ENCODE data around the gene TSPAN5.

TSPAN5 gene

DNA sequence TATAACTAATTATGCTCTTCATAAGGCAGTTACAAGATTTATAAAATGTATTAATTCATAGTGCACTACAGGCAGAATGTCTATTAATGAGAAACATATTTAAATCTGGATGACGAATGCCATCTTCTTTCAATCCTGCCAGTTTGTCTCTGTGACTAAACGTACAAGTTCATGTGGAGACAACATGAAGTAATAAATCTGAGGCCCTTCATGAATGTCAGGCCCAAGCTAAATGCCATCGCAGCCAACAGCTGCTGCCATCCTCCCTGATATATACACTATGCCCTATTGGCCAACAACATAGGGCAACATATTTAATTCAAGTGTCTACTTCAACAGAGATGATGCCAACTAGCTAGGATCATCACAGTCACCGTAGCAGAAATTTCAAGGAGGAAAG lies 43.7 kb downstream of the TSPAN5 start:
- DNase-seq = no peak

- no peak for DNase-seq
Measured at GRCh38 chr4:98614094-98614493, 44.3 kb downstream of the TSPAN5 start.

- DNase-seq = no peak
Measured at GRCh38 chr4:98613453-98614075, 44.8 kb downstream of the TSPAN5 start.

DNA sequence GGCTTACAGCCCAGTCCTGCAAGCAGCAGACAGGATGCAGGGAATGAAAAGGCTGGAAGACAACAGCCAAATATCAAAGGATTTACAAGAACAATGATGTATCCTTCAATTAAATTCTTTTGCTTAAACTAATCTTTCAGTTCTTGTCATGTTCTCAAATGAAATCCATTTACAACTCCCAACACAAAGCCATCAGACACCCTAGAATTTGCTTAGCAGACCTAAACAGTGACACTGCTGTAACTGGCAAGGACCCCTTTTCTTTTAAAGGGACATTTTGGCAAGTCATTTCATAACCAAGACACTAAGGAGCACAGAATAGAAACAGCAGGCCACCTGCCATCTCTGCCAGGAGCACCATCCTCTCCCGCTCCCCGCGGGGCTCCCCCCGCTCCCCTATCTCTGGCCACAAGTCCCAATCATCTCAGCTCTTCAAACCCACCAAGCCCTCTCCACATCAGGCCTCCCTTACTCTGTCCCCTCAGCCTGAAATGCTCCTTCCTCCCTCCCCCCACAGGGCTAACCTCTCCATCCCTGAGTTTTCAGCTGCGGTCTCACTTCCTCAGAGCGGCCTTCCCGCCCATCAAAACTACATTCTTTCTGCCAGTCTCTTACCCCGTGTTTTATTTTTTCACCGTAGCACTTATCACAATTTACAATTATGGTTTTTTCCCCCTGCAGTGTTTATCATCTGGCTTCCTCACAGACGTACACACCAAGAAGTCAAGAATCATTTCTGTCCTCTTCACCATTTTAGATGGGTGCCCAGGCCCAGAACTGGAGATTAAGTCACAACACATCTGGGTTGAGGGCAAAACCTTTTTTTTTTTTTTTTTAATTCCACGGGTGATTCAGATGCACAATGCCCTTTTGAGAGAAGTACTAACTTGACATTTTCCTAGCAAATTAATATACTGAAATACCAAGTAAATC lies 45.8 kb downstream of the TSPAN5 start:
- no peak for DNase-seq

- DNase-seq = no peak
Measured at GRCh38 chr4:98611677-98612317, 46.6 kb downstream of the TSPAN5 start.

- no peak for DNase-seq
Measured at GRCh38 chr4:98610926-98611676, 47.3 kb downstream of the TSPAN5 start.

DNA sequence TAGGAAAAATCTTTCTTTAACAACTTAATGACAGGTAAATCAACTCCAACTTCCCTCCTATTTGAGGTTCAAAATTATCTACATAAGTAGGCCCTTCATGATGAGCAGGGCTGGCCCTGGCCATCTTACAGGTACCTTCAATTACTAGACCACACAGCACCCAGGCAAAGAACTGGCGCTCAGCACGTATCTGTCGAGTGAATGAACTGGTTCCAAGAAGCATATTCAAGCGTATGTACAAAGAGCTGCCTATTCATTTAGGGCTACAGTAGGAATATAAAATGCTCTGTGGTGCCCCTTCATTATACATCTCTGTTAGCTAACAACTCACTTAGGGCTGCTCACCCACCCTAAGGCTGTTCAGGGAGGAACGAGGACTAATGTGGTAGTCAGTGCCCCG lies 48.0 kb downstream of the TSPAN5 start:
- no peak for DNase-seq

DNA sequence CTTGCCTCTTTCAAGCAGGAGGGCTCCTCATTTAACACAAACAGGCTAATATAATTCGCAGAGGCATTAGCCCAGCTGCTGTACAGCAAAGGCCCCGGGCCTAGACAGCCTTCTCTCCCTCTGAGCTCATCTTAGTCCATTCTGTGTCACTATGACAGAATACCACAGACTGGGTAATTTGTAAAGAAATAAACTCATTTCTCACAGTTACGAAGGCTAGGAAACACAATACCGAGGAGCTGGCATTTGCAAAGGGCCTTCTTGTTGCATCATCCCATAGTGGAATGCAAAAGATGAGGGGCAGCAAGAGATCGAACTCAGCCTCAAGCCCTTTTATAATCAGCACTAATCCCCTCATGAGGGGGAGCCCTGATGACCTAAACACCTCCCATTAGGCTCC lies 48.5 kb downstream of the TSPAN5 start:
- DNase-seq = peak; percentile 33

GRCh38 chr4:98608356-98608755 lies 50.1 kb downstream of the TSPAN5 start:
- no peak for DNase-seq

DNA sequence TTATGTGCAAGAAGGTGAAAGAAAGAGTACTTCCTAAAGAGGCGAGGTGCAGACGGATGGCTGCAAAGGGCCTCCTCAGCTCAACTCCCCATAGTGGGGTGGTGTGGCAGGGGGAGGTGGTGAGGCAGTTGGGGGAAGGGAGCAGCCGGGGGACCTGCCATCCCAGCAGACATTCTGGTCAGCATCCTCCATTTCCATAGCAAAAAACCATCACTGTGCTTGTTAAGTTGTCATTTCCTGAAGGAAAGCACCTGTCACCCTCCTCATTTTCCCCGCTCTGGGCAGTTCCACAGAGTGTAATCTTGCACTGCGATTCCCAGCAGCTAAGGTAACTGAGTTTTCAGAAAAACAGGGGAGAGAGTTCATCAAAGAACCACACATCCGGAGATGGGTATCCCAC lies 51.5 kb downstream of the TSPAN5 start:
- DNase-seq = no peak

DNA sequence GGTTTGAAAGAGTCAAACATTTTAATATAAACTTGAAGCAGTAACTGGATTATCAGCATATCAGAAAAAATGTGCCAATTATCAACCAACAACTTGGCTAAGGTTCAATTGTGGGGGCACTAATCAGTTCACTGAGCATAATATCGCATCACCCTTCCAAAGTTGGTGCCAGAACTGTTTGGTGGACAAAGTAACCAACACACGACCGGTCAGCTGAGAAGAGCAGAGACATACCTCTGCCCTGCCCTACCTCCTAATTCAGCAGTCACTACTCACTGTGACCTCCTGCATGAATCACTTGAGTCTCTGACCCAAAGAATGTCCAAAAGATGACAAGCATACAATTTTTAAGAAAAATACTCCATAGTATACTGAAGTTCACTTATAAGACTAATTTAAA lies 53.2 kb downstream of the TSPAN5 start:
- DNase-seq = no peak

GRCh38 chr4:98604723-98605122 lies 53.7 kb downstream of the TSPAN5 start:
- DNase-seq = no peak

DNA sequence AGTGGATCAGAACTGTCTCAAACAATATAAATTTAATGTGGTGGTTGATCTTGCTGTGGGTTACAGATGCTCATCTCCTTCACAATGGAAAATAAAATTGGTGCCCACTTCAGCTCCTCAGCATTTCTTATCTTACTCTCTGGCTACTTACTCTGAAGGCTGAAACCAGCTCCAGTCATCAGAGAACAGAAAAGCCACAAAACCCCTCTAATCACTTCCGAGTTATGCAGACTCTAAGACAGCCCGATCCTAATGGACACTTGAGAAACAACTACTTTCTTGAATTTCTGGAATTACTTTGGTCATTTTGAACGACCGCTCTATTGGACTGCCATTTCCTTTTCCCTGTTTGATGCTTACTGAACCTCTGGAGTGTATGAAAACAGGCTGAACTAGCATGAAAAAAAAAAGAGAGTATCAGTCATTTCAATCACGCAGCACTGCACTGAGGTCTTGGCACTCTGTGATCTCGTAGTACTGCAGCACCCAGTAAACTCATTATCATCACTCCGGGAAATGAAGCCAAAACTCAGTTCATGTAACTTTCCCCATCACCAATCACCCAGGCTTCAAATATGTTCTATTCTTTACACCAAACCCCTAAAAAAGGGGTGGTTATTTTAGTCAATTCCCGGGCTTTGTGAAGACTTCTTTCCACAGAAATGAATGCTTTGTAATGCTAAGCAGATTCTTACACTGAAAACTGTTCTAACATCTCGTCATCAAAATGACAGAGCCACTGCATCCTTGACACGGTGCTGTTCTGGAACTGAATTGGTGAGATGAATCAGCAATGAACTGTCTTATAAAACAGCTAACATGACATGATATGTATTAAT lies 54.5 kb downstream of the TSPAN5 start:
- DNase-seq = no peak

- DNase-seq = no peak
Measured at GRCh38 chr4:98602270-98602669, 56.1 kb downstream of the TSPAN5 start.

DNA sequence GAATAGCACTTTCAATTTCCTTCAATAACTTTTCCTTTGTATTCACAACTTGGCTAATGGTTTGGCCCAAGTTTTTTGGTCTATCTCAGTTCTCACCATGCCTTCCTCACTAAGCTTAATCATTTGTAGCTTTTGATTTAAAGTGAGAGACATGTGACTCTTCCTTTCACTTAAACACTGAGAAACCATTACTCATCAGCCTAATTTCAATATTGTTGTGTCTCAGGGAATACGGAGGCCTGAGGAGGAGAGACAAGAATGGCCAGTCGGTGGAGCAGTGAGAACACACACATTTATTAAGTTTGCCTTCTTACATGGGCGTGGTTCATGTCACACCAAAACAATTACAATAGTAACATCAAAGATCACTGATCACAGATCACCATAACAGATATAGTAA lies 56.7 kb downstream of the TSPAN5 start:
- DNase-seq = no peak

DNA sequence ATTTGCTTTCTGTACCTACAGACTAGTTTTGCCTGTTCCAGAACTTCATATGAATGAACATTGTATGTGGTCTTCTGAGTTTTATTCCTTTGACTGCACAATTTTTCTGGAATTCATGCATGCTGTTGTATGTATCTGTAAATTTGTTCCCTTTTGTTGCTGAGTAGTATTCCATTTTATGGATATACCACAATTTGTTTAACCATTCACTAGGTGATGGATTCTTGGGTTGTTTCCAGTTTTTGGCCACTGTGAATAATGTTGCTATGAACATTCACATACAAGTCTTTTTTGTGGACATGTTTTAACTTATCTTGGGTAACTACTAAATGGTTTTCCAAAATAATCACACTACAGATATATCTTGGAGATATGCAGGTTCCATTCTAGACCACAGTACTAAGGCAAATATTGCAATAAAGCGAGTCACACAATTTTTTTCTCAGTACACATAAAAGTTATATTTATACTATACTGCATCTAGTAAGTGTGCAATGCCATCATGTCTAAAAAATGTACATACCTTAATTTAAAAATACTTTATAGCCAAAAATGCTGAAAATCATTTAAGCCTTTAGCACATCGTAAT lies 58.7 kb downstream of the TSPAN5 start:
- DNase-seq = no peak

DNA sequence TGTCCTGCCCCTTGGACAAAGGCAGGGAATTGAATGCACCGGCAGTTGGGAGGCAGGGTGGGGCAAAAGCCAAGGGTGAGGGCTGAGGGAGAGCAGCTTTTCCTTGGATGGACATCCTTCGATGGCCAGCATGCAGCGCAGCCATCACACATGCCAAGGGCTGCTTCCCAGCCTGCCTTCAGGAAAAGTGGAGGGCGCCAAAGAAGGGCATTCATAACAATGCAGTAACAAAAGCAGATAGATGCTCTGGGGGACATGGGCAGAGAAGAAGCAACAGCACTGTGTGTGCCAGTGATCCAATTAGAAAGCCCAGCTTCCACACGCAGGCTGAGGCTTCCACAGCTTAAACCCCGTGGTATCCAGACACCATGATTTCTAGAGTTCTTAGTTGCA lies 71.5 kb downstream of the TSPAN5 start:
- DNase-seq = peak; percentile 83

GRCh38 chr4:98586291-98586961 lies 72.0 kb downstream of the TSPAN5 start:
- no peak for DNase-seq

DNA sequence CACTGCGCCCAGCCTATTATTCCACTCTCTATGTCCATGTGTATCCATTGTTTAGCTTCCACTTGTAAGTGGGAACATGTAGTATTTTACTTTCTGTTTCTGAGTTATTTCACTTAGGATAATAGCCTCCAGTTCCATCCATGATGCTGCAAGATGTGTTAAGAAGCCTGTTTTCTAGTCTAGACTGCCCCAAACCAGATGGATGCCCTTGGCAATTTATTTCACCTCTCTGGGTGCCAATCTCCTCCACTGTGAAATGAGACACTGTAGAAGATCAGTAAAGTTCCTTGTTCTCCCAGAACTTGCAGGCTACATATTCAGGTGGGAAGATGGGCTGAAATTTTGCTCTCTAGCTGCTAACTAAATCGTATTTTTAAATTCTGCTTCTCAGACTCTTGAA lies 72.8 kb downstream of the TSPAN5 start:
- no peak for DNase-seq

GRCh38 chr4:98584265-98584664 lies 74.1 kb downstream of the TSPAN5 start:
- no peak for DNase-seq

DNA sequence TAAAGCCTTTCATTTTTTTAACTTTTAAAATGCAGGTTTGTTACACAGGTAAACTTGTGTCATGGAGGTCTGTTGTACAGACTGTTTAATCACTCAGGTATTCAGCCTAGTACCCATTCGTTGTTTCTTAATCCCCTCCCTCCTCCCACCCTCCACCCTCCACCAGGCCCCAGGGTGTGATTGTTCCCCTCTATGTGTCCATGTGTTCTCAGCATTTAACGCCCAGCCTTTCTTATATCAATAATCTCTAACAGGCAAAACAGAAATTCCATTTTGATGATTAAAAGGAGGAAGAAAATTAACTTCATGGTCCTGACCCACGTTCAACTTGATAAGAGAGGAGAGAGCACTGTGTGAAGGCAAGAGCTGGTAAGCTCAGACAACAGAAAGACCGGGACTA lies 75.1 kb downstream of the TSPAN5 start:
- DNase-seq = peak; percentile 61
